Urinary bladder (tissue), 4 donors: ENCODE data around the gene ENTHD1. TPM values are rescaled to one million over a fixed set of nuclear protein-coding genes. Genes with fewer than 3 reads are reported as not detected.
A peak's percentile ranks its signal among the peaks of the same experiment; 100 is the strongest.

Experiments
- DNase-seq: peaks from one replicate; pipeline ENCODE4 v3.0.0-alpha.2; 2015; ENCODE audit errors: extremely low spot score
- H3K27ac ChIP-seq: one replicate; pipeline ENCODE4 v1.5.1; 2013; ENCODE audit warnings: low read depth, mild to moderate bottlenecking, moderate library complexity
- H3K36me3 ChIP-seq: one replicate; pipeline ENCODE4 v1.6.1; 2013; ENCODE audit warnings: mild to moderate bottlenecking, moderate library complexity; ENCODE audit not compliant: insufficient read depth
- H3K4me1 ChIP-seq: one replicate; pipeline ENCODE4 v1.6.1; 2013; ENCODE audit warnings: mild to moderate bottlenecking, moderate library complexity; ENCODE audit not compliant: insufficient read depth
- H3K4me3 ChIP-seq: one replicate; pipeline ENCODE4 v1.5.1; 2013; ENCODE audit warnings: low read depth, low read length
- WGBS: extraction: QIAGEN DNeasy Blood & Tissue Kit; methylation state at CpG from one replicate; pipeline ENCODE4 v1.1.7; 2013; 5-methylcytosine and 5-hydroxymethylcytosine counted together
- polyA plus RNA-seq: library from polyadenylated mRNA; stranded (reverse); fragments of 200-250 nt; gene quantifications from one replicate; pipeline ENCODE4 v1.2.3, GENCODE V29; 2013
- total RNA-seq: library from RNA; depleted of rRNA; stranded (reverse); fragments of >200 nt; gene quantifications from one replicate; pipeline ENCODE4 v1.2.3, GENCODE V29; 2014
- donor health status: healthy with polysubstance abuse.
- donor health status: healthy.

ENTHD1 gene
- total and polyA plus RNA-seq, 2 donors: not detected

- DNase-seq: no peak
- Histone ChIP-seq H3K4me3 (no peak overlapping the region), H3K27ac (no peak overlapping the region), H3K36me3 (no peaks in the 10 kb centered on the region), H3K4me1 (no peaks in the 10 kb centered on the region)
- WGBS: 72% methylated on average over 7 of the region's 7 CpGs
These were observed 39.5 kb upstream of the ENTHD1 start for GRCh38 chr22:39932918-39933649.

GRCh38 chr22:39932166-39932565 lies 38.6 kb upstream of the ENTHD1 start:
- H3K4me3 ChIP-seq: no peak overlapping the region
- DNase-seq: no peak
- H3K27ac ChIP-seq: no peak overlapping the region
- H3K36me3 ChIP-seq: no peaks in the 10 kb centered on the region
- no peaks in the 10 kb centered on the region for H3K4me1 ChIP-seq
- 78% methylated on average over 2 of the region's 2 CpGs for WGBS

GRCh38 chr22:39931251-39931650 lies 37.7 kb upstream of the ENTHD1 start:
- 73% methylated on average over 2 of the region's 2 CpGs for WGBS
- Histone ChIP-seq H3K36me3 (no peaks in the 10 kb centered on the region), H3K27ac (no peak overlapping the region), H3K4me3 (no peak overlapping the region), H3K4me1 (no peaks in the 10 kb centered on the region)
- no peak for DNase-seq

GRCh38 chr22:39928536-39929520 lies 35.3 kb upstream of the ENTHD1 start:
- Histone ChIP-seq H3K4me1 (no peaks in the 10 kb centered on the region), H3K36me3 (no peaks in the 10 kb centered on the region), H3K4me3 (no peak overlapping the region), H3K27ac (no peak overlapping the region)
- WGBS: 76% methylated on average over 4 of the region's 4 CpGs
- DNase-seq: no peak

GRCh38 chr22:39927544-39927943 lies 34.0 kb upstream of the ENTHD1 start:
- Histone ChIP-seq H3K36me3 (no peaks in the 10 kb centered on the region), H3K4me3 (peak overlapping the region; percentile 3), H3K4me1 (peaks cover 1% of the 10 kb centered on the region), H3K27ac (no peak overlapping the region)
- DNase-seq: no peak
- 46% methylated on average over 7 of the region's 7 CpGs for WGBS

- peaks cover 1% of the 10 kb centered on the region for H3K4me1 ChIP-seq
- H3K27ac ChIP-seq: no peak overlapping the region
- H3K36me3 ChIP-seq: no peaks in the 10 kb centered on the region
- WGBS: 55% methylated on average over 5 of the region's 5 CpGs
- no peak overlapping the region for H3K4me3 ChIP-seq
- DNase-seq: no peak
These were observed 33.2 kb upstream of the ENTHD1 start for GRCh38 chr22:39926753-39927152.

- peak; percentile 35 for DNase-seq
- no peak overlapping the region for H3K27ac ChIP-seq
- peaks cover 1% of the 10 kb centered on the region for H3K4me1 ChIP-seq
- no peaks in the 10 kb centered on the region for H3K36me3 ChIP-seq
- WGBS: 66% methylated on average over 8 of the region's 8 CpGs
- no peak overlapping the region for H3K4me3 ChIP-seq
These were observed 32.5 kb upstream of the ENTHD1 start for GRCh38 chr22:39925909-39926679.

- 78% methylated on average over 2 of the region's 2 CpGs for WGBS
- no peak for DNase-seq
- peaks cover 1% of the 10 kb centered on the region for H3K4me1 ChIP-seq
- no peaks in the 10 kb centered on the region for H3K36me3 ChIP-seq
- H3K4me3 ChIP-seq: no peak overlapping the region
- H3K27ac ChIP-seq: no peak overlapping the region
These were observed 31.7 kb upstream of the ENTHD1 start for GRCh38 chr22:39925273-39925672.

- Histone ChIP-seq H3K4me3 (no peak overlapping the region), H3K27ac (no peak overlapping the region), H3K36me3 (no peaks in the 10 kb centered on the region), H3K4me1 (peaks cover 1% of the 10 kb centered on the region)
- no peak for DNase-seq
- 62% methylated on average over 18 of the region's 18 CpGs for WGBS
These were observed 30.7 kb upstream of the ENTHD1 start for GRCh38 chr22:39924286-39924685.

- no peaks in the 10 kb centered on the region for H3K36me3 ChIP-seq
- 50% methylated on average over 5 of the region's 5 CpGs for WGBS
- H3K4me1 ChIP-seq: peaks cover 1% of the 10 kb centered on the region
- DNase-seq: no peak
- no peak overlapping the region for H3K27ac ChIP-seq
- no peak overlapping the region for H3K4me3 ChIP-seq
These were observed 30.1 kb upstream of the ENTHD1 start for GRCh38 chr22:39923696-39924095.

- Histone ChIP-seq H3K4me3 (no peak overlapping the region), H3K27ac (no peak overlapping the region), H3K4me1 (peaks cover 1% of the 10 kb centered on the region), H3K36me3 (no peaks in the 10 kb centered on the region)
- DNase-seq: no peak
- 76% methylated on average over 8 of the region's 8 CpGs for WGBS
These were observed 26.7 kb upstream of the ENTHD1 start for GRCh38 chr22:39920134-39920743.

GRCh38 chr22:39917776-39918495 lies 24.4 kb upstream of the ENTHD1 start:
- no peak for DNase-seq

More at GRCh38 chr22:39917776-39918495, 24.4 kb upstream of the ENTHD1 start:
- Histone ChIP-seq H3K4me3 (no peak overlapping the region), H3K27ac (no peak overlapping the region), H3K4me1 (no peaks in the 10 kb centered on the region), H3K36me3 (no peaks in the 10 kb centered on the region)
- 46% methylated on average over 12 of the region's 12 CpGs for WGBS
